Measurements from ENCODE around the gene PRCC.

DNA sequence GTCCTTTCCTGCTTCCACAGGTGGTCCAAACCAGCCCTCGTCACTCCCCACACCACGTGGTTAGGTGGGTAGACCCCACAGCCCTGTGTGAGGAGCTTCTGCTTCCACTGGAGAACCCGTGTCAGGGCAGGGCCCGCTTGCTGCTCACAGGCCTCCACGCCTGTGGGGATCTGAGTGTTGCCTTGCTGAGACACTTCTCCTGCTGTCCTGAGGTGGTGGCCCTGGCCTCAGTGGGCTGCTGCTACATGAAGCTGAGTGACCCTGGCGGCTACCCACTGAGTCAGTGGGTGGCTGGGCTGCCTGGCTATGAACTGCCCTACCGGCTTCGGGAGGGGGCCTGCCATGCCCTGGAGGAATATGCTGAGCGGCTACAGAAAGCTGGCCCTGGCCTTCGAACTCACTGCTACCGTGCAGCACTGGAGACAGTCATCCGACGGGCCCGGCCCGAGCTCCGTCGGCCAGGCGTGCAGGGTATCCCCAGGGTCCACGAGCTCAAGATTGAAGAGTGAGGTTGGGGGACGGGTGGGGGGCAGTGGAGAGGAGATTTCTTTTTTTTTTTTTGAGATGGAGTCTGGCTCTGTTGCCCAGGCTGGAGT lies 33.2 kb upstream of the PRCC start:
- no peak for TF ChIP-seq POLR2A (IDR thresholded peaks at IDR 0.05)
- TF ChIP-seq, protein P1, sequence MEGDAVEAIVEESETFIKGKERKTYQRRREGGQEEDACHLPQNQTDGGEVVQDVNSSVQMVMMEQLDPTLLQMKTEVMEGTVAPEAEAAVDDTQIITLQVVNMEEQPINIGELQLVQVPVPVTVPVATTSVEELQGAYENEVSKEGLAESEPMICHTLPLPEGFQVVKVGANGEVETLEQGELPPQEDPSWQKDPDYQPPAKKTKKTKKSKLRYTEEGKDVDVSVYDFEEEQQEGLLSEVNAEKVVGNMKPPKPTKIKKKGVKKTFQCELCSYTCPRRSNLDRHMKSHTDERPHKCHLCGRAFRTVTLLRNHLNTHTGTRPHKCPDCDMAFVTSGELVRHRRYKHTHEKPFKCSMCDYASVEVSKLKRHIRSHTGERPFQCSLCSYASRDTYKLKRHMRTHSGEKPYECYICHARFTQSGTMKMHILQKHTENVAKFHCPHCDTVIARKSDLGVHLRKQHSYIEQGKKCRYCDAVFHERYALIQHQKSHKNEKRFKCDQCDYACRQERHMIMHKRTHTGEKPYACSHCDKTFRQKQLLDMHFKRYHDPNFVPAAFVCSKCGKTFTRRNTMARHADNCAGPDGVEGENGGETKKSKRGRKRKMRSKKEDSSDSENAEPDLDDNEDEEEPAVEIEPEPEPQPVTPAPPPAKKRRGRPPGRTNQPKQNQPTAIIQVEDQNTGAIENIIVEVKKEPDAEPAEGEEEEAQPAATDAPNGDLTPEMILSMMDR (IDR thresholded peaks at IDR 0.05) = no peak
